Measurements from ENCODE around the gene ABCC5. TPM values are rescaled to one million over a fixed set of nuclear protein-coding genes. Genes with fewer than 3 reads are reported as not detected.

The ABCC5 gene
- total and polyA plus RNA-seq, 3 donors from 2014 or later = 35.2 to 77.9 (median 61.5) TPM

GRCh38 chr3:183949690-183950089, 68.0 kb downstream of the ABCC5 start:
- intact Hi-C loops (cut with DNase I; ENCODE audit: low total_unique reads) = no loop called here
- no peak for DNase-seq
- Histone ChIP-seq H3K36me3 (ENCODE audit: low read depth, missing control alignments) (no peaks in the 10 kb centered on the region), H3K27me3 (no peaks in the 10 kb centered on the region), H3K9me3 (no peaks in the 10 kb centered on the region), H3K4me3 (no peak overlapping the region), H3K4me1 (no peaks in the 10 kb centered on the region), H3K27ac (no peak overlapping the region)
- TF ChIP-seq CTCF (IDR thresholded peaks at IDR 0.05) = no peak
- TF ChIP-seq POLR2A (IDR thresholded peaks at IDR 0.05) = no peak
- 85 to 87% methylated on average over 12 of the region's 12 CpGs for WGBS, 2 donors

- H3K36me3 ChIP-seq (ENCODE audit: low read depth, missing control alignments) = no peaks in the 10 kb centered on the region
Measured at GRCh38 chr3:183946037-183946436, 71.6 kb downstream of the ABCC5 start.

GRCh38 chr3:183944775-183945174, 72.9 kb downstream of the ABCC5 start:
- no peaks in the 10 kb centered on the region for H3K27me3 ChIP-seq
- no peaks in the 10 kb centered on the region for H3K9me3 ChIP-seq
- intact Hi-C loops (cut with DNase I; ENCODE audit: low total_unique reads) = no loop called here
- H3K4me1 ChIP-seq = no peaks in the 10 kb centered on the region
- WGBS, 2 donors = 85 to 93% methylated on average over 5 of the region's 5 CpGs
- no peak for TF ChIP-seq POLR2A (IDR thresholded peaks at IDR 0.05)
- TF ChIP-seq CTCF (IDR thresholded peaks at IDR 0.05) = no peak
- H3K36me3 ChIP-seq (ENCODE audit: low read depth, missing control alignments) = no peaks in the 10 kb centered on the region
- H3K27ac ChIP-seq = no peak overlapping the region
- H3K4me3 ChIP-seq = no peak overlapping the region
- no peak for DNase-seq

More at GRCh38 chr3:183946037-183946436, 71.6 kb downstream of the ABCC5 start:
- no peak for DNase-seq
- Histone ChIP-seq H3K27me3 (no peaks in the 10 kb centered on the region), H3K4me1 (no peaks in the 10 kb centered on the region), H3K9me3 (no peaks in the 10 kb centered on the region), H3K4me3 (no peak overlapping the region), H3K27ac (no peak overlapping the region)
- intact Hi-C loops (cut with DNase I; ENCODE audit: low total_unique reads) = no loop called here
- no peak for TF ChIP-seq CTCF (IDR thresholded peaks at IDR 0.05)
- TF ChIP-seq POLR2A (IDR thresholded peaks at IDR 0.05) = no peak
- 88 to 91% methylated on average over 2 of the region's 2 CpGs for WGBS, 2 donors

- 94 to 98% methylated on average over 6 of the region's 6 CpGs for WGBS, 2 donors
- DNase-seq = no peak
- H3K4me1 ChIP-seq = no peaks in the 10 kb centered on the region
- no peaks in the 10 kb centered on the region for H3K9me3 ChIP-seq
- TF ChIP-seq POLR2A (IDR thresholded peaks at IDR 0.05) = no peak
- TF ChIP-seq CTCF (IDR thresholded peaks at IDR 0.05) = no peak
- intact Hi-C loops (cut with DNase I; ENCODE audit: low total_unique reads) = no loop called here
- no peak overlapping the region for H3K4me3 ChIP-seq
- no peak overlapping the region for H3K27ac ChIP-seq
- H3K36me3 ChIP-seq (ENCODE audit: low read depth, missing control alignments) = no peaks in the 10 kb centered on the region
- no peaks in the 10 kb centered on the region for H3K27me3 ChIP-seq
Measured at GRCh38 chr3:183943739-183944138, 73.9 kb downstream of the ABCC5 start.

- H3K36me3 ChIP-seq (ENCODE audit: low read depth, missing control alignments) = no peaks in the 10 kb centered on the region
- no peak for DNase-seq
- no peaks in the 10 kb centered on the region for H3K4me1 ChIP-seq
- no peak overlapping the region for H3K27ac ChIP-seq
- H3K9me3 ChIP-seq = no peaks in the 10 kb centered on the region
- H3K4me3 ChIP-seq = no peak overlapping the region
- intact Hi-C loops (cut with DNase I; ENCODE audit: low total_unique reads) = no loop called here
- no peak for TF ChIP-seq POLR2A (IDR thresholded peaks at IDR 0.05)
- H3K27me3 ChIP-seq = no peaks in the 10 kb centered on the region
- WGBS, 2 donors = 85 to 89% methylated on average over 2 of the region's 2 CpGs
Measured at GRCh38 chr3:183941216-183941615, 76.5 kb downstream of the ABCC5 start.
